Suprapubic skin (tissue), 4 donors: ENCODE results near the gene ZMAT5.

Experiments used
- EP300 ChIP-seq: sonication (generic); formaldehyde crosslinking; IDR thresholded peaks from one replicate; pipeline ENCODE4 v1.6.1; 2017; ENCODE audit warnings: antibody characterized with exemption
- POLR2AphosphoS5 ChIP-seq, 3 donors: sonication (generic); formaldehyde crosslinking; IDR thresholded peaks; one replicate each; pipeline ENCODE4 v1.6.1; 2017; ENCODE audit warnings: antibody characterized with exemption in 3 of 3
- TF ChIP-seq, protein P1 (sequence below), 2 donors: fragments of 200-600 bp in 1 of 2; fragments of 450-650 bp in 1 of 2; sonication (generic) in 1 of 2; IDR thresholded peaks; one replicate each; pipeline ENCODE4 v1.5.1; 2016 to 2019; ENCODE audit warnings: antibody characterized with exemption in 2 of 2, mild to moderate bottlenecking in 1 of 2, moderate library complexity in 1 of 2

DNA sequence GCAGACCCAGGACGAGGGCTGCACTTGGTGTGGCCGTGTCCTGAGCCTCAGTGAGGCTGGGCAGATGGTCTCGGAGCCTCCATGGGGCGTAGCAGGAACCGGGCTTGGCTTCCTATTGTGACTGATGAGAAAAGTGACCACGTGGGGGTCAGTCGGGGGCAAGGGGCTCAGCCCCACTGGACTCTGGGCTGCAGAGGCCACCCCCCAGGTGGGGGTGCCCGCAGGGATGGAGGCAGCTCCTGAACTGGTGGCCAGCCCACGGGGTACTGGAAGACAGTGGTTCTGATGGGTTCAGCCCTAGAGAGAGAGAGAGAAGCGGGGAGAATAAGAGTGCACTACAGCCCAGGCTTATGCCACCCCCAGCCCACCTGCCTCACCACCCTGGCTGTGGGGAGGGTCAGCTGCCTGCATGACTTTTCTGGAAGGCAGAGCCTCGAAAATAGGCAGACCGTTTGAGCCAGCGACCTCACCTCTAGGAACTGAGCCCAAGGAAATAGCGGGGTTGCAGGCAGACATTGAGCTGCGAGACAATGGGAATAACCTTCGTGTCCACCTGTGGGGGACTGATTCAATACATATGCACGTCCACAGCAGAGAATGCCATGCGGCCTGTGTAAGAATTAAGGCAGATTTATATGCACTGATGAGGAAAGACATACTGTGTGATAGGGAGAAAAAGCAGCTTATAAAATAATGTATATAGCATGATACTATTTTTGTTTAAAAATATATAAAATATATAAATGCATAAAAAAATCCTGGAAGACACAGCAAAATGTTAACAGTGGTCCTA lies 35.6 kb downstream of the ZMAT5 start:
- TF ChIP-seq, protein P1, sequence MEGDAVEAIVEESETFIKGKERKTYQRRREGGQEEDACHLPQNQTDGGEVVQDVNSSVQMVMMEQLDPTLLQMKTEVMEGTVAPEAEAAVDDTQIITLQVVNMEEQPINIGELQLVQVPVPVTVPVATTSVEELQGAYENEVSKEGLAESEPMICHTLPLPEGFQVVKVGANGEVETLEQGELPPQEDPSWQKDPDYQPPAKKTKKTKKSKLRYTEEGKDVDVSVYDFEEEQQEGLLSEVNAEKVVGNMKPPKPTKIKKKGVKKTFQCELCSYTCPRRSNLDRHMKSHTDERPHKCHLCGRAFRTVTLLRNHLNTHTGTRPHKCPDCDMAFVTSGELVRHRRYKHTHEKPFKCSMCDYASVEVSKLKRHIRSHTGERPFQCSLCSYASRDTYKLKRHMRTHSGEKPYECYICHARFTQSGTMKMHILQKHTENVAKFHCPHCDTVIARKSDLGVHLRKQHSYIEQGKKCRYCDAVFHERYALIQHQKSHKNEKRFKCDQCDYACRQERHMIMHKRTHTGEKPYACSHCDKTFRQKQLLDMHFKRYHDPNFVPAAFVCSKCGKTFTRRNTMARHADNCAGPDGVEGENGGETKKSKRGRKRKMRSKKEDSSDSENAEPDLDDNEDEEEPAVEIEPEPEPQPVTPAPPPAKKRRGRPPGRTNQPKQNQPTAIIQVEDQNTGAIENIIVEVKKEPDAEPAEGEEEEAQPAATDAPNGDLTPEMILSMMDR (IDR thresholded peaks at IDR 0.05): no peak
- TF ChIP-seq POLR2AphosphoS5 (IDR thresholded peaks at IDR 0.05) (no peak), EP300 (no peak)
